ENCODE data around the gene NOTCH4.
"Not testable (repeated sequence)": the region's sequence is repeated elsewhere in the genome, so short reads cannot be mapped to it uniquely, and the experiment has no call there.

NOTCH4 gene

GRCh38 chr6:32223258-32224235, at the start of gene NOTCH4:
Gene NOTCH4 (minus strand): TSS chr6:32224067. CDS start chr6:32223928, 139 bp downstream.
- no peak for TF ChIP-seq GATA1 (IDR thresholded peaks at IDR 0.05; ENCODE audit: low read depth, low read length)
- TF ChIP-seq POLR2A (IDR thresholded peaks at IDR 0.05; ENCODE audit: low read length) = no peak
- DNase-seq = no peak

- DNase-seq = no peak
- TF ChIP-seq GATA1 (IDR thresholded peaks at IDR 0.05; ENCODE audit: low read depth, low read length) (no peak), POLR2A (IDR thresholded peaks at IDR 0.05; ENCODE audit: low read length) (no peak)
Observed at GRCh38 chr6:32271429-32271828, 47.6 kb upstream of the NOTCH4 start.

GRCh38 chr6:32268459-32268858, 44.6 kb upstream of the NOTCH4 start:
- DNase-seq = not testable (repeated sequence)

GRCh38 chr6:32267035-32267434, 43.2 kb upstream of the NOTCH4 start:
- TF ChIP-seq GATA1 (IDR thresholded peaks at IDR 0.05; ENCODE audit: low read depth, low read length) (no peak), POLR2A (IDR thresholded peaks at IDR 0.05; ENCODE audit: low read length) (no peak)
- no peak for DNase-seq

GRCh38 chr6:32257262-32257661, 33.4 kb upstream of the NOTCH4 start:
- not testable (repeated sequence) for DNase-seq

GRCh38 chr6:32255199-32256153, 31.6 kb upstream of the NOTCH4 start:
- peak; percentile 76 for DNase-seq
- TF ChIP-seq POLR2A (IDR thresholded peaks at IDR 0.05; ENCODE audit: low read length) (no peak), GATA1 (IDR thresholded peaks at IDR 0.05; ENCODE audit: low read depth, low read length) (no peak)

- DNase-seq = no peak
- TF ChIP-seq POLR2A (IDR thresholded peaks at IDR 0.05; ENCODE audit: low read length) (no peak), GATA1 (IDR thresholded peaks at IDR 0.05; ENCODE audit: low read depth, low read length) (no peak)
Observed at GRCh38 chr6:32254761-32255198, 30.9 kb upstream of the NOTCH4 start.

GRCh38 chr6:32252331-32253009, 28.6 kb upstream of the NOTCH4 start:
- TF ChIP-seq POLR2A (IDR thresholded peaks at IDR 0.05; ENCODE audit: low read length) (no peak), GATA1 (IDR thresholded peaks at IDR 0.05; ENCODE audit: low read depth, low read length) (no peak)
- no peak for DNase-seq

GRCh38 chr6:32249262-32249661, 25.4 kb upstream of the NOTCH4 start:
- TF ChIP-seq GATA1 (IDR thresholded peaks at IDR 0.05; ENCODE audit: low read depth, low read length) (no peak), POLR2A (IDR thresholded peaks at IDR 0.05; ENCODE audit: low read length) (no peak)
- no peak for DNase-seq

GRCh38 chr6:32247401-32247800, 23.5 kb upstream of the NOTCH4 start:
- no peak for DNase-seq
- no peak for TF ChIP-seq GATA1 (IDR thresholded peaks at IDR 0.05; ENCODE audit: low read depth, low read length)
- TF ChIP-seq POLR2A (IDR thresholded peaks at IDR 0.05; ENCODE audit: low read length) = no peak

- peak; percentile 55 to 72 for DNase-seq
- TF ChIP-seq GATA1 (IDR thresholded peaks at IDR 0.05; ENCODE audit: low read depth, low read length) = no peak
- TF ChIP-seq POLR2A (IDR thresholded peaks at IDR 0.05; ENCODE audit: low read length) = no peak
Observed at GRCh38 chr6:32244946-32245398, 21.1 kb upstream of the NOTCH4 start.

- DNase-seq = no peak
- TF ChIP-seq GATA1 (IDR thresholded peaks at IDR 0.05; ENCODE audit: low read depth, low read length) (no peak), POLR2A (IDR thresholded peaks at IDR 0.05; ENCODE audit: low read length) (no peak)
Observed at GRCh38 chr6:32244270-32244669, 20.4 kb upstream of the NOTCH4 start.

- DNase-seq = not testable (repeated sequence)
Observed at GRCh38 chr6:32242318-32242813, 18.5 kb upstream of the NOTCH4 start.

- TF ChIP-seq GATA1 (IDR thresholded peaks at IDR 0.05; ENCODE audit: low read depth, low read length) = no peak
- no peak for TF ChIP-seq POLR2A (IDR thresholded peaks at IDR 0.05; ENCODE audit: low read length)
- no peak for DNase-seq
Observed at GRCh38 chr6:32240686-32241085, 16.8 kb upstream of the NOTCH4 start.
